Fibroblast of peridontal ligament (primary cell): ENCODE results near the gene DOCK8.
"Not testable (repeated sequence)": the region's sequence is repeated elsewhere in the genome, so short reads cannot be mapped to it uniquely, and the experiment has no call there.

Source experiments
- DNase-seq: peaks from one replicate; pipeline ENCODE4 v3.0.0-alpha.2; 2010; ENCODE audit errors: extremely low read depth

The DOCK8 gene

GRCh38 chr9:363274-363612 lies 148.6 kb downstream of the DOCK8 start:
- no peak for DNase-seq

GRCh38 chr9:365436-365835 lies 150.8 kb downstream of the DOCK8 start:
- no peak for DNase-seq

DNA sequence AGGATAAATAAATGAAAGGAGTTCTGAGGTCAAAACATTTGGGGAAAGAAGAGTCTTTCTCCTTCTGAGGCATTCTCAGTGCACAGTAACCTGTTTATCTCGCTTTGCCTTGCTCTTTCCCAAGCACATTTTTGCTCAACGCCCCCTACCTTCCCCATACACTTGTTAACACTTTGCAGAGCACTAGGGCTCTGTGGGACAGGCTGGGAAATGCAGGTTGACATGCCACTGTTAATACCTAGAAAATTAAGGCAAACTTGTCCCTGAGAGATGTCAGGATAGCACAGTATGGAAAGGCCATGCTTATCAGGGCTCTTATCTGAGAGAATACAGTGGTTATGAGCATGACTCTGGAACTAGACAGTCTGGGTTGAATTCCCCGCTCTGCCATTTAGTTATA lies 152.0 kb downstream of the DOCK8 start:
- no peak for DNase-seq

DNA sequence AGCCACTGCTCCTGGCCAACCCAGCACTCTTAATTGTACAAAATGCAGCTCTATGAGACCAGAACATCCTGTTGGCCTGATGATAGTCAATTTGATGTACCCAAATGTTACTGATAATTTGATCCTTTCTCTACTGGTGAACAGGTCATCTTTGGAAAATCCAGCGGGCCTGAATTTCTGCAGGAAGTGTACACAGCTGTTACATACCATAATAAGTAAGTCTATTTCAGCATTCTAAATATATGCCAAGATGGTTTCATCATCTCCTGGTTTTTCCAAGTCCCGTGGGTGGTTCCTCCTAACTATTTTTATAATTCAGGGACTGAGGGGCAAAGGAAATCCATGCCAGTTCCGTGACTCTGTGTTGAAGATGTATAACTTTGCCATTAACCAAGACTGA lies 155.4 kb downstream of the DOCK8 start:
- no peak for DNase-seq

DNA sequence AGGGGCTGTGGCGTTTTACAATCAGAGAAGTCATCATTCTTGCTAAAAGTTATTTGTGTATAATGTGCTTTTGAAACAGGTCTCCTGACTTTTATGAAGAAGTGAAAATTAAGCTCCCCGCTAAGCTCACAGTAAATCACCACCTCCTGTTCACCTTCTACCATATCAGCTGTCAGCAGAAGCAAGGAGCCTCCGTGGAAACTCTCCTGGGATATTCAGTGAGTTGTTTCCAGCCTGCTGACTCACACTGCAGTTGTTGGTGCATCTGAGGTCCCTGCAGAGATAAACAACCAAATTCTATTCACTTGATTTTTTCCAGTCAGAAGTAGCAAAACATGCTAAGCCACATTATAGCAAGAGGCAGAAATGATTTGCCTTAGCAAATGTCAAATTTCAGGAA lies 156.7 kb downstream of the DOCK8 start:
- no peak for DNase-seq

DNA sequence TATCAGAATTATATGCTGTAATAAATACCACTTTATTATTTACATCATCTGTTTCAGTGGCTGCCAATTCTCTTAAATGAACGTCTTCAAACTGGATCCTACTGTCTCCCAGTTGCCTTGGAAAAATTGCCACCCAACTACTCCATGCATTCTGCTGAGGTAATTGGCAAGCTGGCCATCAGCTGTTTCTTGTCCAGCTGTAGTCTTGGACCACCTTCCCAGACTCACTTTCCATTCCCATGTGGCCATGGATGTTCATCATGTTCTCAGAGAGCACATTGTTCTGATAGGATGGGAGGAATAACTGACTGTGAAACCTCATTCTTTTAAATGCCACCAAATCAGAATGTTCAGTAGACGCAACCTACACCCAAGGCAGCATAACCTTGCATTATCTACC lies 157.5 kb downstream of the DOCK8 start:
- DNase-seq, result no peak

DNA sequence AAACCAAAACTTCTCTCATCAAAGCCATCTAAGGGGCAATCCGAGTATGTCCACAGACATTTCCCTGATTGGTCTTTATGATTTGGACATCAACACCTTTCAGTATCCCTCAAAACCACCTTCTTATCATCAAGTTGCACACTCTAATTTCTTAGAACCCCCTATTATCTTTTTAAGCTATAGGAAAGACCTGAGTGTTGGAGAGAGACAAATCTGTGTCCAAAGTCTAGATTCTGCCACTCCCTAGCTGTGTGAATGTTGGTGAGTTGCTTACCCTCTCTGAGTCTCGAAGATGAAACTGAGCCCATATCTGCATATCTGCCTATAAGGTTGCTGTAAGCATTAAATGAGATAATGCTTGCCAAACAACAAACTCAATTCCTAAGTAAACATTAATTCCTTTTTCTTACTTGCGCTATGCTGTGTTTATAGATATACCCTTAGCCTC lies 159.1 kb downstream of the DOCK8 start:
- DNase-seq, result no peak

GRCh38 chr9:374736-375135 lies 160.1 kb downstream of the DOCK8 start:
- no peak for DNase-seq

DNA sequence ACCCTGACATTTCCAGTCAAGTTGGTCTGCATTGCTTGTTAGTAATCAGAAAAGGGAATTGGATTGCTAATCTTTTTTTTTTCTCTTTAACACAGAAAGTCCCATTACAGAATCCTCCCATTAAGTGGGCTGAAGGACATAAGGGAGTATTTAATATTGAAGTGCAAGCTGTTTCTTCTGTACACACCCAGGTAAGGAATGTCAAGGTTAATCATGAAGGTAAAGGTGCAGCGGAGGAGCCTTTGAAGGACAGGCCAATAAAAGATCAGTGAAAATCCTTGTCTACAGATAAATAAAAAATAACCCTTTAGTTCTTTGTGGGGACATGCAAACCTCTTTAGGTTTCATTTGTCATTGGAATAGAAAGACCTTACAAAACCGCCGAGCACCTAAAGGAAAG lies 161.4 kb downstream of the DOCK8 start:
- no peak for DNase-seq

DNA sequence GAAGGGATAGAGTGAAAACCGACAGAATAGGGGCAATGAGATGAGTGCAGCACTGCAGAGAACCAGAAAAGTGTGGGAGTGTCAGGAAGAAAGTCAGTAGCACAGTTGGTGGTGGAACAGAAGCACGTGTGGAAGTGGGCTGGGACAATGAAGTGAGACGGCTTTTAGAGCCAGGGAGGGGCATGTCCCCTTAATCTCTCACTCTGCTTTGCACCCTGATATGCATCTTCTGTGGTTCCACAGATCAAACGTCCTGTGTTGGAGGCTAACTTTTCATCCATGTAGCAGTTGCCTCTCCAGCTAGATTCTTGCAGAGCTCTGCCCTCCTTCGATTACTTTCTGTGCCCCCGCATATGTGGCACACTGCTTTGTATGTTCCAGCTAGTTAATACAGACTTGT lies 163.6 kb downstream of the DOCK8 start:
- no peak for DNase-seq

GRCh38 chr9:382383-382782 lies 167.7 kb downstream of the DOCK8 start:
- DNase-seq, result no peak

GRCh38 chr9:385818-386398 lies 171.2 kb downstream of the DOCK8 start:
- DNase-seq, result peak; percentile 33

- DNase-seq, result no peak
These were observed 174.5 kb downstream of the DOCK8 start for GRCh38 chr9:389159-389558.

DNA sequence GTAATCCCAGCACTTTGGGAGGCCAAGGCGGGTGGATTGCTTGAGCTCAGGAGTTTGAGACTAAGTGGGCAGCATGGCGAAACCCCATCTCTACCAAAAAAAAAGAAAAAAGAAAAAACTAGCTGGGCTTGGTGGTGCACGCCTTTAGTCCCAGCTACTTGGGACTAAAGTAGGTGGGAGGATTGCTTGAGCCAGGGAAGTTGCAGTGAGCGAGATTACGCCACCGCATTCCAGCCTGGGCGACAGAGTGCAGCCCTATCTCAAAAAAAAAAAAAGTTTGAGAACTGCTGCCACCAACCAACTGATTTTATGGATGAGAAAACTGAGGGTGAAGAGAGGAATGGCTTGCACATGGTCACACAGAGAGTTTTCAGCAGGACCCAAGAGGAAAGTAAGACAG lies 175.1 kb downstream of the DOCK8 start:
- no peak for DNase-seq

DNA sequence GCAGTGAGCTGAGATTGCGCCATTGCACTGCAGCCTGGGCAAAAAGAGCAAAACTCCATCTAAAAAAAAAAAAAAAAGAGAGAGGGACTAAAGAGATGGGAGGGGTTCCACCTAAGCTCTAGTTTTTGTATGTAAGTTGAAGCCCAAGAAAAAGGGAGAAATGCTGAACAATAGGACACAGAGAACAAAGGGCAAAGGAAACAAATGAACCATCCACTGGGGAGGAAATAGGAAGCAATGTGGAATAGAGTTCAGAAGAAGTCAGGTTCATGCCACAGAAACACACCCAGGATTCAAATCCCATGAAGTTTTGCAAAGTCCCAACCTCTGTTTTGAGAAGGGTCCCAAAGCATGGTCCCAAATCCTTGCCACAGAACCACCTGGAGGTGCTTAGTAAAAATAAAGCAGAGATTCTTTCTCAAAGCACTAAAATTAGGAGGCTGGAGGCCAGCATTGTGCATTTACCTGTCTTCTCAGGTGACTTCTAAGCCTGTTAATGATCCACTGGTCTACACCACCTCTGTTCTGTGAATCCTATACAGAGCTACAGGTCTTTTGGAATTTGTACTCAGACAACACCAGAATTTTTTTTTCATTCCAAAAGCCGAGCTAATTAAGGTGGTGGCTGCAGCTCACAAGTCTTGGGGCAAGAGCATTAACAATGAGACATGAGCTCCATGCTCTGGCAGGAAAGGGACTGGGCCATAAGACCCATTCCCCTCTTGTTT lies 177.6 kb downstream of the DOCK8 start:
- DNase-seq, result no peak

GRCh38 chr9:394347-395052 lies 179.8 kb downstream of the DOCK8 start:
- no peak for DNase-seq

GRCh38 chr9:396396-396795 lies 181.7 kb downstream of the DOCK8 start:
- no peak for DNase-seq

- no peak for DNase-seq
These were observed 183.4 kb downstream of the DOCK8 start for GRCh38 chr9:398085-398484.

- DNase-seq, result no peak
These were observed 186.6 kb downstream of the DOCK8 start for GRCh38 chr9:401223-401622.

DNA sequence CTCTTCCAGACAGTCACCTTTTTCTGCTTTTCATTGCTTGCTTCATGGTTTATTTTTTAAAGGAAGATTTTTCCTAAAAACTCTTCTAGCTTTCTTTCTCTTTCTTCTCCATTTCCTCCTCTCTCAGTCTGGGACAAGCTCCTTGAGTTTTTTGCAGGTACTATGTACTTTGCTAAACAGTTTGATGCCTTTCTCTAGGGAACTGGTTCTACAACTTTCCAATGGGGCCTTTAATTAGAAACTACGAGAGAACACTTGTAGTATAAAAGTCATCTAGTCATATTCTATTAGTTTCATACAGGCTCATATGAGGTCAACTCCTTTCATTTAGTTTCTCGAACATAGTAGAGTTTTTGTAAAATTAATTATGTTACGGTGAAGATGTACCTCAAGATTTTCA lies 189.6 kb downstream of the DOCK8 start:
- DNase-seq, result no peak

DNA sequence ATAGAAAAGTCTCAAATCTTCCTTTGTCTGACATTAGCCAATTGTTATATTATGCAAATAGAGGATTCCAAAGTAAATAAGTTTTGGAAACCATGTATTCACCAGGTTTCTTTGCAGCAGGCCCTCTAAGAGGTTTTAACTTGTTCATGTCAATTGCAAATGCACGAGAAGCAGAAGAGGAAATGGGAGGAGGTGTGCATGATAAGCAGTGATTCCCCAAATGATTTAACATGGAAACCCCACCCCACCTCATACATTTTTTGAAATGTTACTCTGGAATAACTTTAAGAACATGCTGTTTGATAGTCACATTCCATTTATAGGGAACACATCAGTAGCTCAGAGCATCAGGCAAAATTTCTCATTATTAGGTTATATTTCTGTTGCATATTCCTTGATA lies 190.7 kb downstream of the DOCK8 start:
- no peak for DNase-seq

- DNase-seq, result no peak
These were observed 192.4 kb downstream of the DOCK8 start for GRCh38 chr9:406886-407654.

DNA sequence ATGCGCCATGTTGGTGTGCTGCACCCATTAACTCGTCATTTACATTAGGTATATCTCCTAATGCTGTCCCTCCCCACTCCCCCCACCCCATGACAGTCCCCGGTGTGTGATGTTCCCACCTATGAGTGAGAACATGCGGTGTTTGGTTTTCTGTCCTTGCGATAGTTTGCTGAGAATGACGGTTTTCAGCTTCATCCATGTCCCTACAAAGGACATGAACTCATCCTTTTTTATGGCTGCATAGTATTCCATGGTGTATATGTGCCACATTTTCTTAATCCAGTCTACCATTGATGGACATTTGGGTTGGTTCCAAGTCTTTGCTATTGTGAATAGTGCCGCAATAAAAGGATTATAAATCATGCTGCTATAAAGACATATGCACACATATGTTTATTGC lies 195.0 kb downstream of the DOCK8 start:
- not testable (repeated sequence) for DNase-seq
